GM12878 (cell line): ENCODE measurements around the gene FNDC3B.

Experiments
- ATF7 ChIP-seq: fragments of 450-650 bp; IDR thresholded peaks from 2 replicates; pipeline ENCODE4 v1.6.1; 2016; ENCODE audit warnings: low read depth, mild to moderate bottlenecking
- HDAC2 ChIP-seq: fragments of 200-600 bp; sonication (generic); IDR thresholded peaks from 2 replicates; pipeline ENCODE4 v1.6.1; 2017
- KDM1A ChIP-seq: fragments of 200-600 bp; sonication (generic); IDR thresholded peaks from 2 replicates; pipeline ENCODE4 v1.6.1; 2016; ENCODE audit warnings: borderline replicate concordance
- MYC ChIP-seq: IDR thresholded peaks from 2 replicates; pipeline ENCODE4 v1.6.1; 2011; ENCODE audit warnings: mild to moderate bottlenecking, low read length, moderate library complexity, inconsistent platforms; ENCODE audit not compliant: insufficient read depth, insufficient replicate concordance, insufficient read length, severe bottlenecking
- NFYB ChIP-seq: IDR thresholded peaks from 2 replicates; pipeline ENCODE4 v1.6.1; 2011; ENCODE audit warnings: low read depth, mild to moderate bottlenecking, low read length, improper control_type of control experiment, moderate library complexity; ENCODE audit not compliant: insufficient read depth
- POLR2A ChIP-seq: IDR thresholded peaks from 2 replicates; pipeline ENCODE4 v1.6.1; 2011; ENCODE audit warnings: low read depth, mild to moderate bottlenecking, low read length
- RAD51 ChIP-seq: fragments of 450-650 bp; IDR thresholded peaks from 2 replicates; pipeline ENCODE4 v1.6.1; 2016; ENCODE audit warnings: moderate library complexity, mild to moderate bottlenecking, inconsistent platforms
- SIX5 ChIP-seq: IDR thresholded peaks from 2 replicates; pipeline ENCODE4 v1.6.1; 2011; ENCODE audit warnings: mild to moderate bottlenecking, low read depth, low read length, moderate library complexity; ENCODE audit not compliant: severe bottlenecking
- SREBF1 ChIP-seq: IDR thresholded peaks from 2 replicates; pipeline ENCODE4 v1.6.1; 2012; ENCODE audit warnings: mild to moderate bottlenecking, low read length
- TBL1XR1 ChIP-seq: IDR thresholded peaks from 2 replicates; pipeline ENCODE4 v1.6.1; 2012; ENCODE audit warnings: low read depth, low read length, improper control_type of control experiment
- ZBTB11 ChIP-seq: fragments of 450-650 bp; formaldehyde crosslinking; IDR thresholded peaks from 2 replicates; pipeline ENCODE4 v1.5.0; 2022; ENCODE audit warnings: mild to moderate bottlenecking, missing genetic modification characterization
- ZNF24 ChIP-seq: fragments of 450-650 bp; IDR thresholded peaks from 2 replicates; pipeline ENCODE4 v1.6.1; 2017; ENCODE audit warnings: antibody characterized with exemption, mild to moderate bottlenecking
- TF ChIP-seq, protein P1 (sequence below), 3 experiments: IDR thresholded peaks in 2 of 3; conservative IDR thresholded peaks in 1 of 3; 2 replicates each; pipeline ENCODE4 v1.5.1; 2011; ENCODE audit warnings: low read depth in 3 of 3, low read length in 3 of 3, mild to moderate bottlenecking in 3 of 3, control low read depth in 2 of 3, moderate library complexity in 2 of 3, inconsistent platforms in 1 of 3, mixed read lengths in 1 of 3; ENCODE audit not compliant: control insufficient read depth in 2 of 3, insufficient read depth in 1 of 3; ENCODE audit errors: extremely low read depth in 1 of 3

- TF ChIP-seq POLR2A, result no peak
- no peak for TF ChIP-seq ATF7
- no peak for TF ChIP-seq MYC
- TF ChIP-seq RAD51, result no peak
- TF ChIP-seq HDAC2, result no peak
- TF ChIP-seq SREBF1, result no peak
- TF ChIP-seq, protein P1, sequence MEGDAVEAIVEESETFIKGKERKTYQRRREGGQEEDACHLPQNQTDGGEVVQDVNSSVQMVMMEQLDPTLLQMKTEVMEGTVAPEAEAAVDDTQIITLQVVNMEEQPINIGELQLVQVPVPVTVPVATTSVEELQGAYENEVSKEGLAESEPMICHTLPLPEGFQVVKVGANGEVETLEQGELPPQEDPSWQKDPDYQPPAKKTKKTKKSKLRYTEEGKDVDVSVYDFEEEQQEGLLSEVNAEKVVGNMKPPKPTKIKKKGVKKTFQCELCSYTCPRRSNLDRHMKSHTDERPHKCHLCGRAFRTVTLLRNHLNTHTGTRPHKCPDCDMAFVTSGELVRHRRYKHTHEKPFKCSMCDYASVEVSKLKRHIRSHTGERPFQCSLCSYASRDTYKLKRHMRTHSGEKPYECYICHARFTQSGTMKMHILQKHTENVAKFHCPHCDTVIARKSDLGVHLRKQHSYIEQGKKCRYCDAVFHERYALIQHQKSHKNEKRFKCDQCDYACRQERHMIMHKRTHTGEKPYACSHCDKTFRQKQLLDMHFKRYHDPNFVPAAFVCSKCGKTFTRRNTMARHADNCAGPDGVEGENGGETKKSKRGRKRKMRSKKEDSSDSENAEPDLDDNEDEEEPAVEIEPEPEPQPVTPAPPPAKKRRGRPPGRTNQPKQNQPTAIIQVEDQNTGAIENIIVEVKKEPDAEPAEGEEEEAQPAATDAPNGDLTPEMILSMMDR (IDR thresholded peaks at IDR 0.05 in 2 of 3, conservative IDR thresholded peaks at IDR 0.05 in 1 of 3; ENCODE audit: control insufficient read depth in 2 of 3, extremely low read depth in 1 of 3, insufficient read depth in 1 of 3, low read depth in 3 of 3, low read length in 3 of 3), result no peak
- no peak for TF ChIP-seq ZBTB11 (CRISPR knock-in tag)
- TF ChIP-seq ZNF24, result no peak
- no peak for TF ChIP-seq SIX5
- no peak for TF ChIP-seq KDM1A
- TF ChIP-seq TBL1XR1, result no peak
- TF ChIP-seq NFYB, result no peak
Observed at GRCh38 chr3:172129498-172129849, 90.1 kb downstream of the FNDC3B start.
